PC-3 (cell line): Measurements from ENCODE around the gene MSL3B.

Experiments
- EZH2 ChIP-seq: fragments of 300-600 bp; sonication (generic); IDR thresholded peaks from one replicate; pipeline ENCODE4 v1.6.1; 2017; ENCODE audit warnings: antibody characterized with exemption, mild to moderate bottlenecking, low read length; ENCODE audit not compliant: unreplicated experiment
- EZH2phosphoT487 ChIP-seq: fragments of 300-600 bp; sonication (generic); IDR thresholded peaks from 2 replicates; pipeline ENCODE4 v1.6.1; 2018; ENCODE audit warnings: mild to moderate bottlenecking, antibody characterized with exemption, low read length, borderline replicate concordance
- TF ChIP-seq, protein P1 (sequence below): fragments of 300-600 bp; sonication (generic); conservative IDR thresholded peaks from 2 replicates; pipeline ENCODE4 v1.5.1; 2017; ENCODE audit warnings: antibody characterized with exemption, low read depth, mild to moderate bottlenecking, low read length

DNA sequence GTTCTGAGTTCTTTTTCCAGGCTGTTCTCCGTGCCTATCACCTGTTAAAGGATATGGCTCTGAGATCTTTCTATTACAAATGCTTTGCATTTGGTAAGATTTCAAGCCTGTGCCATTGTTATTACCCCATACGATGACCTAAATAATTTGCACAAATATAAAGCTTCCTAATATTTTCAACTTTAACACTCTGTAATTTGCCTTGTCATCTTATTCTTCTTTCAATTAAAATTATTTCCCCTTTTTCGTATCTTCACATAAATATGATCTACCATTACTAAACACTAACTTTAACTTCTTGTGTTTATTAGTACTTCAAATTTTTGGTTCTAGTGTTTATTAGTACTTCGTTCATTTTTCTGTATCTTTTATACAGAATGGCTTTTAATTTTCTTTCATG, 3.2 kb upstream of the MSL3B start:
- TF ChIP-seq EZH2 = no peak
- TF ChIP-seq, protein P1, sequence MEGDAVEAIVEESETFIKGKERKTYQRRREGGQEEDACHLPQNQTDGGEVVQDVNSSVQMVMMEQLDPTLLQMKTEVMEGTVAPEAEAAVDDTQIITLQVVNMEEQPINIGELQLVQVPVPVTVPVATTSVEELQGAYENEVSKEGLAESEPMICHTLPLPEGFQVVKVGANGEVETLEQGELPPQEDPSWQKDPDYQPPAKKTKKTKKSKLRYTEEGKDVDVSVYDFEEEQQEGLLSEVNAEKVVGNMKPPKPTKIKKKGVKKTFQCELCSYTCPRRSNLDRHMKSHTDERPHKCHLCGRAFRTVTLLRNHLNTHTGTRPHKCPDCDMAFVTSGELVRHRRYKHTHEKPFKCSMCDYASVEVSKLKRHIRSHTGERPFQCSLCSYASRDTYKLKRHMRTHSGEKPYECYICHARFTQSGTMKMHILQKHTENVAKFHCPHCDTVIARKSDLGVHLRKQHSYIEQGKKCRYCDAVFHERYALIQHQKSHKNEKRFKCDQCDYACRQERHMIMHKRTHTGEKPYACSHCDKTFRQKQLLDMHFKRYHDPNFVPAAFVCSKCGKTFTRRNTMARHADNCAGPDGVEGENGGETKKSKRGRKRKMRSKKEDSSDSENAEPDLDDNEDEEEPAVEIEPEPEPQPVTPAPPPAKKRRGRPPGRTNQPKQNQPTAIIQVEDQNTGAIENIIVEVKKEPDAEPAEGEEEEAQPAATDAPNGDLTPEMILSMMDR = no peak
- no peak for TF ChIP-seq EZH2phosphoT487
